WERI-Rb-1 (cell line): Measurements from ENCODE around the gene AGTPBP1.
"Not testable (repeated sequence)": the region's sequence is repeated elsewhere in the genome, so short reads cannot be mapped to it uniquely, and the experiment has no call there.

Experiments
- DNase-seq: peaks from one replicate; pipeline ENCODE4 v3.0.0-alpha.2; 2020
- H3K27ac ChIP-seq: fragments of 250-450 bp; sonication (Bioruptor Pico); 2 replicates; pipeline ENCODE4 v1.5.1; 2020; ENCODE audit warnings: mild to moderate bottlenecking, moderate library complexity
- H3K27me3 ChIP-seq: fragments of 250-450 bp; sonication (Bioruptor Pico); 2 replicates; pipeline ENCODE4 v1.5.1; 2021; ENCODE audit warnings: mild to moderate bottlenecking, low read depth, moderate library complexity; ENCODE audit not compliant: insufficient read depth, severe bottlenecking
- H3K36me3 ChIP-seq: fragments of 250-450 bp; sonication (Bioruptor Pico); 2 replicates; pipeline ENCODE4 v1.5.1; 2020; ENCODE audit warnings: mild to moderate bottlenecking, moderate library complexity
- H3K4me3 ChIP-seq: 2 replicates; pipeline ENCODE4 v1.5.1; 2011; ENCODE audit warnings: low read depth, mild to moderate bottlenecking, control low read depth, low read length
- H3K9me3 ChIP-seq: fragments of 250-450 bp; sonication (Bioruptor Pico); 2 replicates; pipeline ENCODE4 v1.5.1; 2021; ENCODE audit warnings: mild to moderate bottlenecking, moderate library complexity; ENCODE audit not compliant: severe bottlenecking
- TF ChIP-seq, protein P1 (sequence below): IDR thresholded peaks from 2 replicates; pipeline ENCODE4 v1.5.1; 2011; ENCODE audit warnings: low read depth, mild to moderate bottlenecking, control low read depth, inconsistent platforms, low read length

AGTPBP1 gene

DNA sequence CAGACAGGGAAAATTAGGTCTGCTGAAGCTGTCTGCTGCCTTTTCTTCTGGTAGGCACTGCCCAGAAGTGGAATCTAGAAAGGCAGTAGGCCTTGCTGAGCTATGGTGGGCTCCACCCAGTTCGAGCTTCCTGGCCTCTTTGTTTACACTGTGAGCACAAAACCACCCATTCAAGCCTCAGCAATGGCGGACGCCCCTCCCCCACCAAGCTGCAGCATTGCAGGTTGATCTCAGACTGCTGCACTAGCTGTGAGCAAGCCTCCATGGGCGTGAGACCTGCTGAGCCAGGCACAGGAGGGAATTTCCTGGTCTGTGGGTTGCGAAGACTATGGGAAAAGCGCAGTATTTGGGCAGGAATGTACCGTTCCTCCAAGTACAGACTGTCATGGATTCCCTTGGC is 18.5 kb downstream of the AGTPBP1 start:
- TF ChIP-seq, protein P1, sequence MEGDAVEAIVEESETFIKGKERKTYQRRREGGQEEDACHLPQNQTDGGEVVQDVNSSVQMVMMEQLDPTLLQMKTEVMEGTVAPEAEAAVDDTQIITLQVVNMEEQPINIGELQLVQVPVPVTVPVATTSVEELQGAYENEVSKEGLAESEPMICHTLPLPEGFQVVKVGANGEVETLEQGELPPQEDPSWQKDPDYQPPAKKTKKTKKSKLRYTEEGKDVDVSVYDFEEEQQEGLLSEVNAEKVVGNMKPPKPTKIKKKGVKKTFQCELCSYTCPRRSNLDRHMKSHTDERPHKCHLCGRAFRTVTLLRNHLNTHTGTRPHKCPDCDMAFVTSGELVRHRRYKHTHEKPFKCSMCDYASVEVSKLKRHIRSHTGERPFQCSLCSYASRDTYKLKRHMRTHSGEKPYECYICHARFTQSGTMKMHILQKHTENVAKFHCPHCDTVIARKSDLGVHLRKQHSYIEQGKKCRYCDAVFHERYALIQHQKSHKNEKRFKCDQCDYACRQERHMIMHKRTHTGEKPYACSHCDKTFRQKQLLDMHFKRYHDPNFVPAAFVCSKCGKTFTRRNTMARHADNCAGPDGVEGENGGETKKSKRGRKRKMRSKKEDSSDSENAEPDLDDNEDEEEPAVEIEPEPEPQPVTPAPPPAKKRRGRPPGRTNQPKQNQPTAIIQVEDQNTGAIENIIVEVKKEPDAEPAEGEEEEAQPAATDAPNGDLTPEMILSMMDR: no peak
- no peak overlapping the region for H3K27ac ChIP-seq
- H3K27me3 ChIP-seq: no peaks in the 10 kb centered on the region
- H3K36me3 ChIP-seq: peaks cover 13% of the 10 kb centered on the region
- no peak overlapping the region for H3K4me3 ChIP-seq
- no peak for DNase-seq
- no peaks in the 10 kb centered on the region for H3K9me3 ChIP-seq

DNA sequence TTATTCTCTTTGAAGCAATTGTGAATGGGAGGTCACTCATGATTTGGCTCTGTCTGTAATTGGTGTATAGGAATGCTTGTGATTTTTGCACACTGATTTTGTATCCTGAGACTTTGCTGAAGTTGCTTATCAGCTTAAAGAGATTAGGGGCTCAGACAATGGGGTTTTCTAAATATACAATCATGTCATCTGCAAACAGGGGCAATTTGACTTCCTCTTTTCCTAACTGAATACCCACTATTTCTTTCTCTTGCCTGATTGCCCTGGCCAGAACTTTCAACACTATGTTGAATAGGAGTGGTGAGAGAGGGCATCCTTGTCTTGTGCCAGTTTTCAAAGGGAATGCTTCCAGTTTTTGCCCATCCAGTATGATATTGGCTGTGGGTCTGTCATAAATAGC is 22.3 kb downstream of the AGTPBP1 start:
- DNase-seq, H3K9me3 ChIP-seq: not testable (repeated sequence)

DNA sequence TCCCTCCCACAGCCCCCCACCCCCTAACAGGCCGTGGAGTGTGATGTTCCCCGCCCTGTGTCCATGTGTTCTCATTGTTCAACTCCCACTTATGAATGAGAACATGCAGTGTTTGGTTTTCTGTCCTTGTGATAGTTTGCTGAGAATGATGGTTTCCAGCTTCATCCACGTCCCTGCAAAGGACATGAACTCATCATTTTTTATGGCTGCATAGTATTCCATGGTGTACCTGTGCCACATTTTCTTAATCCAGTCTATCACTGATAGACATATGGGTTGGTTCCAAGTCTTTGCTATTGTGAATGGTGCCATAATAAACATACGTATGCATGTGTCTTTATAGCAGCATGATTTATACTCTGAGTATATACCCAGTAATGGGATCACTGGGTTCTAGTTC is 23.9 kb downstream of the AGTPBP1 start:
- not testable (repeated sequence) for H3K9me3 ChIP-seq, H3K27me3 ChIP-seq, H3K36me3 ChIP-seq, DNase-seq, H3K27ac ChIP-seq, H3K4me3 ChIP-seq

More for the DNA sequence above, 22.3 kb downstream of the AGTPBP1 start:
- not testable (repeated sequence) for H3K27me3 ChIP-seq, H3K27ac ChIP-seq, H3K4me3 ChIP-seq
- H3K36me3 ChIP-seq: peaks cover 13% of the 10 kb centered on the region

DNA sequence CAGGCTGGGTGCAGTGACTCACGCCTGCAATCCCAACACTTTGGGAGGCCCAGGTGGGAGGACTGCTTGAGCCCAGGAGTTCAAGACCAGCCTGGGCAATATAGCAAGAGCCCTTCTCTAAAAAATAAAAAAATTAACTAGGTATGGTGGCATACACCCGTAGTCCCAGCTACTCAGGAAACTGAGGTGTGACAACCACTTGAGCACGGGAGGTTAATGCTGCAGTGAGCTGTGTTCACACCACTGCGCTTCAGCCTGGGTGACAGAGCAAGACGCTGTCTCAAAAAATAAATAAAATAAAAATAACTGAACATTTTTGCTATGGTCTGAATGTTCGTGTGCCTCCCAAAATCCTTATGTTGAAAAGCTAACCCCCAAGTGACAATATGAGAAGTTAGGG is 24.5 kb downstream of the AGTPBP1 start:
- Histone ChIP-seq H3K9me3 (no peaks in the 10 kb centered on the region), H3K27ac (no peak overlapping the region), H3K4me3 (no peak overlapping the region), H3K27me3 (no peaks in the 10 kb centered on the region), H3K36me3 (no peaks in the 10 kb centered on the region; the same call in 1 of the 2 replicates)
- DNase-seq: no peak
- TF ChIP-seq, protein P1: no peak

DNA sequence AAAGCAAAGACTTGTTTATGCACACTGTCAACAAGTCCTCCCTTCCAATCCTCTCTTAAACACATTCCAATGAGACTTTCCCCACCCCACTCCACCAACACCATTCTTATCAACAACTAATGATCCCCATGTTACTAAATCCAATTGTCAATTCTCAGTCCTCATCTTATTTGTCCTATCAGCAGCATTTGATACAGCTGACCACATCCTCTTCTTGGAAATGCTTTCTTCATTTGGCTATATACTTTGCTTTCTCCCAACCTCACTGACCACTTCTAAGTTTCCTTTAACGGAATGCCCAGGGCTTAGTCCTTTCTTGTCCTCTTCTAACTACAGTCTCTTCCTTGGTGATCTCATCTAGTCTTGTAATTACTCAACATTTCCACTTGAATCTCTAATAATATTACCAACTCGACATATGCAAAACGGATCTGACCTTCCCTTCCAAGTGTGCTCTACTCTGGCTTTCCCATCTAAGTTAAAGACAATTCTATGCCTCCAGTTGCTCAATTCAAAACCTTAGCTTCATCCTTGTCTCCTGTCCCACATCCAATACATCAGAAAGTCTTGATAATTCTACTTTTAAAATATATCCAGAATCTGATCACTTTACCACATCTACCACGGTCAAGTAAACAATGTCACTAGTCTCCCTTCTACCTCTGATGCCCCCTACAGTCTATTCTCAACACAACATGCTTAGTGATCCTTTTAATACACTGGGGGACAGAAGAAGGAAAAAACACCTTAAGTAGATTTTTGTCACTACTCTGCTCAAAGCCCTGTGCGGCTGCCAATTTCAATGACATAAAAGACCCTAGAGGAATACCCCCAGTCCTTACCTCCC is 25.5 kb downstream of the AGTPBP1 start:
- DNase-seq: no peak
- Histone ChIP-seq H3K27ac (no peak overlapping the region), H3K27me3 (no peaks in the 10 kb centered on the region), H3K9me3 (no peaks in the 10 kb centered on the region), H3K36me3 (peaks cover 5% of the 10 kb centered on the region; the same call in 1 of the 2 replicates), H3K4me3 (no peak overlapping the region)
- TF ChIP-seq, protein P1: no peak

DNA sequence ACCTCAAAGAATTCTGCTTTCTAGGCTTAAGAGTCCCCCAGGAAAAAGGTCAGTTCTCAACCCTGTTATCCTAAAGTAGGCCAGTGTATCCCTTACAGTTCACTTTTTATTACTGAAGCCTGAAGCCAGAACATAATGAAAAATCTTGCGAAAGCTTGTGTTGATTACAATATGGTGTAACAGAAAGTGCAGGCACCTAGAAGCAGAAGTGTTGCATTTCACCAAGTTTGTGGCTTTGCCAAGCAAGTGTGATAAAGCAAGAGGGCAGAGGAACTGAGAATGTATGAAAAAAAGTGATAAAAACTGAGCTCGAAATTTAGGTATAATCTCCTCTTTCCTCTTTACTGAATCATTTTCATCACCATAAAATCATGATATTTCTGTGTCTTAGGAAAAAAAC is 26.2 kb downstream of the AGTPBP1 start:
- Histone ChIP-seq H3K4me3 (no peak overlapping the region), H3K27ac (no peak overlapping the region), H3K9me3 (no peaks in the 10 kb centered on the region), H3K27me3 (no peaks in the 10 kb centered on the region), H3K36me3 (peaks cover 10% of the 10 kb centered on the region)
- TF ChIP-seq, protein P1: no peak
- DNase-seq: no peak

DNA sequence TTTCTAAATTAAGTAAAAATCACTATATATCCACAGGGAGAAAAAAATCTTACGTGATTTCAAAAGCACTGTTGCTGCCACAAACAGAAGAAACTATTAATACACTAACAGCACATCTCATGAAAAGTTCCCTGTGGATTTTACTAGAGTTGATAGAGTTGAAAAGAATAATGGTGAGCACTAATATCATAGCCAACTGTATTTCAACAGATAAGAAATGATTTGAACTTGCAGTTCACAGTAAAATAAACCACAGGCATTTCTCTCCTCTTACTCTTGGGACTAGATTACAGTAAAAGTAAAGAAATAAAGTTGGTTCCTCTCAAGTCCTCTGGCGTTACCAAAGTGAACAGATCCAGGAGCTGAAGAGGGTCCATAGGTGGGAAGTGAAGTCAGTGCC is 27.9 kb downstream of the AGTPBP1 start:
- TF ChIP-seq, protein P1: no peak
- no peak for DNase-seq
- Histone ChIP-seq H3K9me3 (peaks cover 2% of the 10 kb centered on the region), H3K27me3 (no peaks in the 10 kb centered on the region), H3K36me3 (peaks cover 10% of the 10 kb centered on the region), H3K4me3 (no peak overlapping the region), H3K27ac (no peak overlapping the region)
